BLaER1 treated with 17β-estradiol and CSF1 and Interleukin-3, amounts not matched to agents 10 nM and 100 nM (cell line): ENCODE results near the gene THRB.

Experiments used
- H3K27ac ChIP-seq, 11 experiments: shearing (Covaris generic); formaldehyde crosslinking; 2 replicates each; pipeline ENCODE4 v1.8.1; 2022
- H3K27me3 ChIP-seq, 11 experiments: shearing (Covaris generic); formaldehyde crosslinking; 2 replicates each; pipeline ENCODE4 v1.8.1; 2022
- H3K36me3 ChIP-seq, 11 experiments: shearing (Covaris generic); formaldehyde crosslinking; 2 replicates each; pipeline ENCODE4 v1.8.1; 2022
- H3K4me1 ChIP-seq, 10 experiments: shearing (Covaris generic); formaldehyde crosslinking; 2 replicates each; pipeline ENCODE4 v1.8.1; 2022
- H3K4me2 ChIP-seq, 11 experiments: shearing (Covaris generic); formaldehyde crosslinking; 2 replicates each; pipeline ENCODE4 v1.8.1; 2022
- H3K4me3 ChIP-seq, 10 experiments: shearing (Covaris generic); formaldehyde crosslinking; 2 replicates each; pipeline ENCODE4 v1.8.1; 2022
- H3K9ac ChIP-seq, 11 experiments: shearing (Covaris generic); formaldehyde crosslinking; 2 replicates each; pipeline ENCODE4 v1.8.1; 2022
- H3K9me3 ChIP-seq, 11 experiments: shearing (Covaris generic); formaldehyde crosslinking; replicated peaks in 1 of 11; 2 replicates each; pipeline ENCODE4 v1.8.1; 2022
- H4K20me1 ChIP-seq, 11 experiments: shearing (Covaris generic); formaldehyde crosslinking; 2 replicates each; pipeline ENCODE4 v1.8.1; 2022
- Cebpa-rat ChIP-seq, 11 experiments: shearing (Covaris generic); IDR thresholded peaks; 2 replicates each; pipeline ENCODE4 v1.8.1; 2022

Gene THRB

GRCh38 chr3:24315971-24316370, 178.7 kb downstream of the THRB start:
- Histone ChIP-seq H4K20me1 (no peaks in the 10 kb centered on the region), H3K9me3 (peaks cover 9 to 19% (median 13%) of the 10 kb centered on the region in 11 experiments; a peak in 16 of 22 replicates), H3K9ac (no peak overlapping the region), H3K36me3 (no peaks in the 10 kb centered on the region), H3K4me3 (no peak overlapping the region), H3K27ac (no peak overlapping the region), H3K4me2 (no peak overlapping the region), H3K4me1 (no peaks in the 10 kb centered on the region), H3K27me3 (no peaks in the 10 kb centered on the region)
- no peak for TF ChIP-seq Cebpa-rat (IDR thresholded peaks at IDR 0.05)

GRCh38 chr3:24315356-24315755, 179.3 kb downstream of the THRB start:
- Histone ChIP-seq H3K4me1 (no peaks in the 10 kb centered on the region), H3K9ac (no peak overlapping the region), H3K27me3 (no peaks in the 10 kb centered on the region), H3K4me3 (no peak overlapping the region), H3K27ac (no peak overlapping the region), H3K4me2 (no peak overlapping the region), H4K20me1 (no peaks in the 10 kb centered on the region), H3K9me3 (peaks cover 9 to 19% (median 13%) of the 10 kb centered on the region in 11 experiments; a peak in 16 of 22 replicates), H3K36me3 (no peaks in the 10 kb centered on the region)
- TF ChIP-seq Cebpa-rat (IDR thresholded peaks at IDR 0.05), result no peak

- H4K20me1 ChIP-seq, result no peaks in the 10 kb centered on the region
- no peak overlapping the region for H3K27ac ChIP-seq
- no peaks in the 10 kb centered on the region for H3K4me1 ChIP-seq
- no peaks in the 10 kb centered on the region for H3K36me3 ChIP-seq
- H3K9me3 ChIP-seq, result no peaks in the 10 kb centered on the region
- no peak overlapping the region for H3K4me3 ChIP-seq
- no peak for TF ChIP-seq Cebpa-rat (IDR thresholded peaks at IDR 0.05)
- no peak overlapping the region for H3K4me2 ChIP-seq
- no peak overlapping the region for H3K9ac ChIP-seq
- H3K27me3 ChIP-seq, result no peaks in the 10 kb centered on the region
These were observed 182.8 kb downstream of the THRB start for GRCh38 chr3:24311881-24312280.

DNA sequence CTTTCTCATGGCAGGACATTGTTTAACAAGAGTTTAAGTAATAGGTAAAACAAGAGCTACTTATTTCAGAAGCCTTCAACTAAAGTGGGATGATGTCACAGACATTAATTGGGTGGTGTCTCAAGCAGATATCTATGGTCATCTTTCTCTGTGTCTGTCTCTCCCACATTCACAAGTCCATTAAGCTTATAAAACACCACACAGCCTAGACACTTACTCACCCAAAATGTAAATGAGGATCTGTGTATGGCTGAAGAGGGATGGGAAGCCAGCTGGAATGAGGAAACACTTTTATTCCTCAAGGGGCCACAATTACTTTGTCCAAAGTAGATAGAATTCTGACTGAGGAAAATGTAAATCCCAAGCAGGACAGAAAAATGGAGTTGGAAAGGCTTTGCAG, 183.8 kb downstream of the THRB start:
- Histone ChIP-seq H3K4me2 (no peak overlapping the region), H3K4me3 (no peak overlapping the region), H3K9me3 (no peaks in the 10 kb centered on the region), H3K27me3 (no peaks in the 10 kb centered on the region), H4K20me1 (no peaks in the 10 kb centered on the region; a peak in 1 of 22 replicates), H3K9ac (no peak overlapping the region), H3K36me3 (no peaks in the 10 kb centered on the region), H3K27ac (no peak overlapping the region), H3K4me1 (no peaks in the 10 kb centered on the region)
- no peak for TF ChIP-seq Cebpa-rat (IDR thresholded peaks at IDR 0.05)

- Histone ChIP-seq H3K9ac (no peak overlapping the region), H3K36me3 (no peaks in the 10 kb centered on the region), H3K4me1 (no peaks in the 10 kb centered on the region), H3K9me3 (no peaks in the 10 kb centered on the region), H3K4me2 (no peak overlapping the region), H3K27ac (no peak overlapping the region), H3K27me3 (no peaks in the 10 kb centered on the region), H3K4me3 (no peak overlapping the region), H4K20me1 (no peaks in the 10 kb centered on the region; a peak in 1 of 22 replicates)
- TF ChIP-seq Cebpa-rat (IDR thresholded peaks at IDR 0.05), result no peak
These were observed 188.1 kb downstream of the THRB start for GRCh38 chr3:24306518-24306917.

DNA sequence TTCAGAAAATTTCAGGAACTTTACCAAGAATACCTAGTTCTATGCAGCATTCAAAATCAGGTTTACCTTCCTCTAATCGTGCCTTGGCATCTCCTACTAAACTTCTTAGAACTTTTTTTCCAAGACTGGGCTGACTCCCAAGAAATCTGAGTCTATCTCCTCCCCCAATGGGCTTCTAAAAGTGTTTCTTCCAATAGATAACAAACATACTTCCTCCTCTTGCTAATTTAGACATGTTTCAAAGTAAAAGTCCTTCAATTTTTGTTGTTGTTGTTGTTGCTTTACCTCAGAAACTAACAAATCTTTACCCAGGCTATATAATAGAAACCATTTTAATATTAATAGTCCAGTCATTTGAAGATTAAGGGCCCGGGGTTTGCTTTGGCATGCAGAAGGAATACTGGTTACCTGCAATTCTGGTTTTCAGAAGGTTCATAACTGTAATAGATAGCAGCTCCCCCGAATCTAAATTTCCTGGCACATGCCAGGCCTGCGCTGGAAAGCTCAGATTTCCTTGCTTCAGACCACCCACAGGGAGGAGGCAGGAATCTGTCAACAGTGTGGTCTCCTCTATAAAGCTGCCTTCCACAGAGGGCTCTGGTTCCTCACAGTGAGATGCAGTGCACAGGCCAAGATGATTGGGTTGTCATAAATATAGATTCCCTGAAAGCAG, 188.7 kb downstream of the THRB start:
- Histone ChIP-seq H3K4me1 (no peaks in the 10 kb centered on the region), H3K9me3 (no peaks in the 10 kb centered on the region), H3K4me3 (no peak overlapping the region), H3K27ac (no peak overlapping the region), H3K4me2 (no peak overlapping the region), H3K36me3 (no peaks in the 10 kb centered on the region), H3K27me3 (no peaks in the 10 kb centered on the region), H3K9ac (no peak overlapping the region), H4K20me1 (no peaks in the 10 kb centered on the region; a peak in 1 of 22 replicates)
- TF ChIP-seq Cebpa-rat (IDR thresholded peaks at IDR 0.05), result no peak

GRCh38 chr3:24303057-24303754, 191.4 kb downstream of the THRB start:
- TF ChIP-seq Cebpa-rat (IDR thresholded peaks at IDR 0.05), result no peak
- H3K9me3 ChIP-seq, result no peaks in the 10 kb centered on the region
- no peak overlapping the region for H3K4me2 ChIP-seq
- no peaks in the 10 kb centered on the region; a peak in 1 of 22 replicates for H4K20me1 ChIP-seq
- H3K4me1 ChIP-seq, result peaks cover 0 to 8% (median 0%) of the 10 kb centered on the region in 10 experiments; a peak in 1 of 20 replicates
- no peaks in the 10 kb centered on the region for H3K36me3 ChIP-seq
- no peak overlapping the region for H3K4me3 ChIP-seq
- no peaks in the 10 kb centered on the region for H3K27me3 ChIP-seq
- H3K9ac ChIP-seq, result no peak overlapping the region
- H3K27ac ChIP-seq, result no peak overlapping the region

GRCh38 chr3:24302396-24302795, 192.3 kb downstream of the THRB start:
- H4K20me1 ChIP-seq, result no peaks in the 10 kb centered on the region; a peak in 1 of 22 replicates
- H3K27ac ChIP-seq, result no peak overlapping the region
- H3K4me2 ChIP-seq, result no peak overlapping the region
- no peak for TF ChIP-seq Cebpa-rat (IDR thresholded peaks at IDR 0.05)
- H3K4me1 ChIP-seq, result peaks cover 0 to 8% (median 0%) of the 10 kb centered on the region in 10 experiments; a peak in 1 of 20 replicates
- H3K9me3 ChIP-seq, result no peaks in the 10 kb centered on the region
- H3K4me3 ChIP-seq, result no peak overlapping the region
- H3K36me3 ChIP-seq, result no peaks in the 10 kb centered on the region
- H3K9ac ChIP-seq, result no peak overlapping the region
- H3K27me3 ChIP-seq, result no peaks in the 10 kb centered on the region

DNA sequence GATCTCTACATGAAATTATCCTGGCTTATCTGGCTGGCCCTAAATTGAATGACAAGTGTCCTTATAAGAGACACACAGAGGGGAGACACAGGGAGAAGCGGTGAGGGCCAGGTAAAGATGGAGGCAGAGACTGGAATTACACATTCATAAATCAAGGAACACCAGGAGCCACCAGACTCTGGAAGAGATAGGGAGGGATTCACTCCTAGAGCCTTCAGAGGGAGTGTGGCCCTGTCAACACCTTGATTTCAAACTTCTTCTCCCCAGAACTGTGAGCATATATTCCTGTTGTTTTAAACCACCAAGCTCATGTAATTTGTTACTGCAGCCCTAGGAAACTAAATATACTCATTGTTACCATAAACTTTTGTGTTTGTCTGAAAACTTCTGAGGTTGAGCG, 193.7 kb downstream of the THRB start:
- Histone ChIP-seq H3K9ac (no peak overlapping the region), H3K27ac (no peak overlapping the region), H3K4me3 (no peak overlapping the region), H4K20me1 (no peaks in the 10 kb centered on the region), H3K27me3 (no peaks in the 10 kb centered on the region), H3K9me3 (no peaks in the 10 kb centered on the region), H3K4me2 (no peak overlapping the region), H3K36me3 (no peaks in the 10 kb centered on the region), H3K4me1 (peaks cover 0 to 8% (median 0%) of the 10 kb centered on the region in 10 experiments; a peak in 1 of 20 replicates)
- TF ChIP-seq Cebpa-rat (IDR thresholded peaks at IDR 0.05), result no peak
